ENCODE data around the gene PTPRG. TPM values are rescaled to one million over a fixed set of nuclear protein-coding genes. Genes with fewer than 3 reads are reported as not detected.
A peak's percentile ranks its signal among the peaks of the same experiment; 100 is the strongest.

The PTPRG gene
- total RNA-seq, 4 donors from 2014 or later: 51.9 to 56.8 (median 54.4) TPM

- TF ChIP-seq CTCF (IDR thresholded peaks at IDR 0.05) (no peak), POLR2A (IDR thresholded peaks at IDR 0.05; ENCODE audit: low read depth) (no peak)
- Histone ChIP-seq H3K27me3 (no peaks in the 10 kb centered on the region), H3K4me3 (no peak overlapping the region), H3K27ac (replicated peaks in 1 of 4) (no peak overlapping the region), H3K9me3 (no peaks in the 10 kb centered on the region), H3K4me1 (peaks cover 15 to 19% (median 16%) of the 10 kb centered on the region in 4 donors), H3K36me3 (no peaks in the 10 kb centered on the region)
- intact Hi-C loops (cut with DNase I): no loop called here
- no peak for DNase-seq (ENCODE audit: extremely low spot score)
- WGBS: 45% methylated on average over 3 of the region's 3 CpGs
These were observed 73.3 kb downstream of the PTPRG start for GRCh38 chr3:61634678-61635077.

GRCh38 chr3:61637088-61638051 is 76.0 kb downstream of the PTPRG start:
- peak overlapping the region; percentile 50 to 63 (median 56) for H3K27ac ChIP-seq (replicated peaks in 1 of 4)

GRCh38 chr3:61638741-61639140 is 77.4 kb downstream of the PTPRG start:
- no peaks in the 10 kb centered on the region for H3K36me3 ChIP-seq
- H3K27ac ChIP-seq (replicated peaks in 1 of 4): no peak overlapping the region
- no peaks in the 10 kb centered on the region for H3K9me3 ChIP-seq
- peaks cover 15 to 19% (median 16%) of the 10 kb centered on the region in 4 donors for H3K4me1 ChIP-seq
- no peaks in the 10 kb centered on the region for H3K27me3 ChIP-seq
- intact Hi-C loops (cut with DNase I): no loop called here
- 76% methylated on average over 1 of the region's 1 CpG for WGBS
- H3K4me3 ChIP-seq: no peak overlapping the region
- DNase-seq (ENCODE audit: extremely low spot score): no peak
- TF ChIP-seq EP300 (IDR thresholded peaks at IDR 0.05) (no peak), CTCF (IDR thresholded peaks at IDR 0.05) (no peak), POLR2AphosphoS5 (IDR thresholded peaks at IDR 0.05) (no peak), POLR2A (IDR thresholded peaks at IDR 0.05; ENCODE audit: low read depth) (no peak)

More at GRCh38 chr3:61637088-61638051, 76.0 kb downstream of the PTPRG start:
- intact Hi-C loops (cut with DNase I): no loop called here
- DNase-seq (ENCODE audit: extremely low spot score): no peak
- Histone ChIP-seq H3K9me3 (no peaks in the 10 kb centered on the region), H3K36me3 (no peaks in the 10 kb centered on the region), H3K27me3 (no peaks in the 10 kb centered on the region), H3K4me1 (peaks cover 15 to 19% (median 16%) of the 10 kb centered on the region in 4 donors), H3K4me3 (peak overlapping the region; percentile 24 to 46 (median 34))
- no peak for TF ChIP-seq EP300 (IDR thresholded peaks at IDR 0.05)
- TF ChIP-seq POLR2AphosphoS5 (IDR thresholded peaks at IDR 0.05): peak; percentile 46 to 74
- WGBS: 34% methylated on average over 16 of the region's 16 CpGs

- intact Hi-C loops (cut with DNase I): no loop called here
- H3K4me1 ChIP-seq: peaks cover 12 to 17% (median 13%) of the 10 kb centered on the region in 4 donors
- no peak for DNase-seq (ENCODE audit: extremely low spot score)
- WGBS: 94% methylated on average over 2 of the region's 2 CpGs
- no peak overlapping the region for H3K27ac ChIP-seq (replicated peaks in 1 of 4)
- TF ChIP-seq POLR2A (IDR thresholded peaks at IDR 0.05; ENCODE audit: low read depth) (no peak), EP300 (IDR thresholded peaks at IDR 0.05) (no peak), POLR2AphosphoS5 (IDR thresholded peaks at IDR 0.05) (no peak), CTCF (IDR thresholded peaks at IDR 0.05) (no peak)
- peaks cover 0 to under 1% (median 0%) of the 10 kb centered on the region in 4 donors for H3K9me3 ChIP-seq
- no peak overlapping the region for H3K4me3 ChIP-seq
- H3K36me3 ChIP-seq: no peaks in the 10 kb centered on the region
- H3K27me3 ChIP-seq: no peaks in the 10 kb centered on the region
These were observed 78.6 kb downstream of the PTPRG start for GRCh38 chr3:61639991-61640390.

GRCh38 chr3:61645148-61645547 is 83.8 kb downstream of the PTPRG start:
- intact Hi-C loops (cut with DNase I): no loop called here
- no peaks in the 10 kb centered on the region for H3K27me3 ChIP-seq
- H3K4me3 ChIP-seq: no peak overlapping the region
- TF ChIP-seq CTCF (IDR thresholded peaks at IDR 0.05) (no peak), POLR2AphosphoS5 (IDR thresholded peaks at IDR 0.05) (no peak), POLR2A (IDR thresholded peaks at IDR 0.05; ENCODE audit: low read depth) (no peak), EP300 (IDR thresholded peaks at IDR 0.05) (no peak)
- DNase-seq (ENCODE audit: extremely low spot score): no peak
- 100% methylated on average over 2 of the region's 2 CpGs for WGBS
- peaks cover 0 to 4% (median 0%) of the 10 kb centered on the region in 4 donors for H3K9me3 ChIP-seq
- peaks cover 14 to 31% (median 19%) of the 10 kb centered on the region in 4 donors for H3K4me1 ChIP-seq
- no peak overlapping the region for H3K27ac ChIP-seq (replicated peaks in 1 of 4)
- no peaks in the 10 kb centered on the region for H3K36me3 ChIP-seq

Measured in esophagus muscularis mucosa (tissue), 4 donors.